Brain microvascular endothelial cell (primary cell): ENCODE data around the gene PTPRM.

Experiments used
- DNase-seq: peaks from one replicate; pipeline ENCODE4 v3.0.0-alpha.2; 2020
- H3K27ac ChIP-seq: fragments of 250-450 bp; sonication (Bioruptor Pico); 2 replicates; pipeline ENCODE4 v1.5.1; 2020; ENCODE audit warnings: mild to moderate bottlenecking, moderate library complexity
- H3K27me3 ChIP-seq: fragments of 250-450 bp; sonication (Bioruptor Pico); replicated peaks from 2 replicates; pipeline ENCODE4 v1.5.1; 2020; ENCODE audit warnings: mild to moderate bottlenecking
- H3K36me3 ChIP-seq: fragments of 250-450 bp; sonication (Bioruptor Pico); replicated peaks from 2 replicates; pipeline ENCODE4 v1.5.1; 2020; ENCODE audit warnings: mild to moderate bottlenecking
- H3K4me3 ChIP-seq: 2 replicates; pipeline ENCODE4 v1.5.1; 2011; ENCODE audit warnings: low read depth, mild to moderate bottlenecking, control low read depth, low read length, moderate library complexity
- in situ Hi-C: cut with HindIII; loops from 2 replicates; pipeline ENCODE4 v1.10.0; 2017; ENCODE audit warnings: low sequenced_read_pairs, low pct_ligation_motif_present
- TF ChIP-seq, protein P1 (sequence below): IDR thresholded peaks from 2 replicates; pipeline ENCODE4 v1.5.1; 2011; ENCODE audit warnings: low read depth, mild to moderate bottlenecking, moderate library complexity, low read length, control low read depth, inconsistent platforms; ENCODE audit errors: missing control alignments

PTPRM gene

DNA sequence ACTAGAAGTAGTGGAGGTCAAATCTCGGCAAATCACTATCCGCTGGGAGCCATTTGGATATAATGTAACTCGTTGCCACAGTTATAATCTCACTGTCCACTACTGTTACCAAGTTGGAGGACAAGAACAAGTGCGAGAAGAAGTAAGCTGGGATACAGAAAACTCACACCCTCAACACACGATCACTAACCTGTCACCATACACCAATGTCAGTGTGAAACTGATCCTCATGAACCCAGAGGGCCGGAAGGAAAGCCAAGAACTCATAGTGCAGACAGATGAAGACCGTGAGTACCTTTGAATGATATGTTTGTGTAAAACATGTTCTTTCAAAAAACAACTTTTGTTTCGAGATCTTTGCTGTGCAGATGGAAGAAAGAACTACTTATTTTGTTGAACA, 502.6 kb downstream of the PTPRM start:
- H3K27ac ChIP-seq: no peak overlapping the region
- TF ChIP-seq, protein P1, sequence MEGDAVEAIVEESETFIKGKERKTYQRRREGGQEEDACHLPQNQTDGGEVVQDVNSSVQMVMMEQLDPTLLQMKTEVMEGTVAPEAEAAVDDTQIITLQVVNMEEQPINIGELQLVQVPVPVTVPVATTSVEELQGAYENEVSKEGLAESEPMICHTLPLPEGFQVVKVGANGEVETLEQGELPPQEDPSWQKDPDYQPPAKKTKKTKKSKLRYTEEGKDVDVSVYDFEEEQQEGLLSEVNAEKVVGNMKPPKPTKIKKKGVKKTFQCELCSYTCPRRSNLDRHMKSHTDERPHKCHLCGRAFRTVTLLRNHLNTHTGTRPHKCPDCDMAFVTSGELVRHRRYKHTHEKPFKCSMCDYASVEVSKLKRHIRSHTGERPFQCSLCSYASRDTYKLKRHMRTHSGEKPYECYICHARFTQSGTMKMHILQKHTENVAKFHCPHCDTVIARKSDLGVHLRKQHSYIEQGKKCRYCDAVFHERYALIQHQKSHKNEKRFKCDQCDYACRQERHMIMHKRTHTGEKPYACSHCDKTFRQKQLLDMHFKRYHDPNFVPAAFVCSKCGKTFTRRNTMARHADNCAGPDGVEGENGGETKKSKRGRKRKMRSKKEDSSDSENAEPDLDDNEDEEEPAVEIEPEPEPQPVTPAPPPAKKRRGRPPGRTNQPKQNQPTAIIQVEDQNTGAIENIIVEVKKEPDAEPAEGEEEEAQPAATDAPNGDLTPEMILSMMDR: no peak
- no peaks in the 10 kb centered on the region for H3K27me3 ChIP-seq
- H3K4me3 ChIP-seq: no peak overlapping the region
- DNase-seq: no peak
- H3K36me3 ChIP-seq: no peaks in the 10 kb centered on the region
- in situ Hi-C loops: no loop called here

GRCh38 chr18:8073167-8073566, 506.1 kb downstream of the PTPRM start:
- Histone ChIP-seq H3K27me3 (no peaks in the 10 kb centered on the region), H3K36me3 (no peaks in the 10 kb centered on the region), H3K27ac (no peak overlapping the region), H3K4me3 (no peak overlapping the region)
- TF ChIP-seq, protein P1: no peak
- in situ Hi-C loops: no loop called here
- DNase-seq: no peak

GRCh38 chr18:8080092-8080491, 513.0 kb downstream of the PTPRM start:
- in situ Hi-C loops: no loop called here
- Histone ChIP-seq H3K27ac (no peak overlapping the region), H3K27me3 (no peaks in the 10 kb centered on the region), H3K4me3 (no peak overlapping the region), H3K36me3 (no peaks in the 10 kb centered on the region)
- TF ChIP-seq, protein P1: no peak
- no peak for DNase-seq

DNA sequence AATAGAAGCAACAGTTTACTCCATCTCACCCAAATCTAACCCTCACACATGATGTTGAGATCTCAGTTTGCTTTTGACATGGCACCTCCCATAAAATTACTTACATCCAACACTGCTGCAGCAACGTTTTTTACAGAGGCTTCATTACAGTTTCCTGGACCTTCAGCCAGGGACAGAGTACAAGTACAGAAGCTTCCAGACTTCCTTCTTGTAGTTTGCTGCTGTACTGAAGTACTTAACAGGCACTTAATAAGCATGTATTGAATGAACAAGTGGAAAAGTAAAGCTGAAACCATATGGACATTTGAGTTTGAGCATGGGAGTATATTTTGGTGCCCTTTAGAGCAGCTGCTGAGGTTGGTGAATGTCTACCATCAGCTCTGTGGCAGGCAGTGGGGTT, 514.2 kb downstream of the PTPRM start:
- Histone ChIP-seq H3K27me3 (no peaks in the 10 kb centered on the region), H3K27ac (no peak overlapping the region), H3K4me3 (no peak overlapping the region), H3K36me3 (no peaks in the 10 kb centered on the region)
- TF ChIP-seq, protein P1: no peak
- in situ Hi-C loops: no loop called here
- no peak for DNase-seq

GRCh38 chr18:8081872-8082553, 514.9 kb downstream of the PTPRM start:
- in situ Hi-C loops: no loop called here
- TF ChIP-seq, protein P1: no peak
- DNase-seq: no peak
- Histone ChIP-seq H3K36me3 (no peaks in the 10 kb centered on the region), H3K27ac (no peak overlapping the region), H3K27me3 (no peaks in the 10 kb centered on the region), H3K4me3 (no peak overlapping the region)

DNA sequence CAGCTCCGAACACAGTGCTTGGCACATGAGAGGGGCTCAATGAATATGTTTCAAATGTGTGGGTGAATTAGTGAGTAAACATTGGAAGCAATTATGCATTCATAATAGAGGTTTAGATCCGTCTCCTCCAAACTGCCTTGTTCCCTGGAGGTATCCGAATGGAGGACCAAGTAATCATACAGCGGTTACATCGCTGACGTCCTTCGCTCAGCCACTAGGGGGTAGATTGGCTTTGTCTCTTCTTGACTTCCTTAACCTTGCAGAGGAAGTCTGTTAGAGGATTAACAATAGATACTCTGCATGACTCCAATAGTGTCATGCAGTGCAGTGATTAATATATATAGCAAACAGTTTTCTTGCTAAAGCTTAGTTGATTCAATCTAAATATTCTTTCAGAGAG, 517.0 kb downstream of the PTPRM start:
- in situ Hi-C loops: no loop called here
- Histone ChIP-seq H3K36me3 (no peaks in the 10 kb centered on the region), H3K27me3 (no peaks in the 10 kb centered on the region), H3K4me3 (no peak overlapping the region), H3K27ac (no peak overlapping the region)
- DNase-seq: peak; percentile 49
- TF ChIP-seq, protein P1: peak; percentile 87
